Measurements from ENCODE around the gene POSTN.

POSTN gene

DNA sequence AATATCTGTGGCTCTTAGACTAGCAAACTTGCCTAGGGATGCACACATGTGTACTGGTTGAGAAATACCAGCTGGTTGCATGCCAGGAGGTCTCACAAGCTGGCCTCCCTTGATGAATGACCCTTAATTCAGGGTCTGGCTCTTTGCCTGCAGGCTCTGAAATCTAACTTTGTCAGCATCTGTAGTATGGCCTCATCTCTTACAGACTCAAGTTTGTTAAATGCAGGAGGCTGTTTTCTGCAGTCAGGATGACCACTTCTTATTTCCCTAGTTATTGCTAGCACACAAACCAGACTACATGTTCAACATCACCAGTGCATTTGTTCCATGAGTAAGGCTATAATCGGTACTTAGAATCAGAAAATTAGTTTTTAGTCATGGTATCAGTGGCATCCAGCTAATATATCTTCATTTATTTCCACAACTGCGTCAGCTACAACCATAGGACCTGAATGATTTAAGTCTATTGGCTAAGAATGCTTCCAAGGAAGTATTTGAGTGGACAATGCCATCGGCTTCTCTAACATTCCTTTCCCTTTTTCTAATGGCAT is 23.3 kb upstream of the POSTN start:
- Histone ChIP-seq H3K4me3 (ENCODE audit: low read length in 2 of 2) (no peak overlapping the region), H3K9me3 (ENCODE audit: control insufficient read depth in 2 of 2, low read length in 2 of 2) (no peaks in the 10 kb centered on the region), H3K4me1 (ENCODE audit: control insufficient read depth in 2 of 2, insufficient read depth in 2 of 2, low read length in 2 of 2) (no peaks in the 10 kb centered on the region), H3K27me3 (ENCODE audit: control insufficient read depth in 2 of 2, insufficient read depth in 2 of 2, low read length in 2 of 2) (no peaks in the 10 kb centered on the region), H3K9ac (ENCODE audit: low read depth in 1 of 2, low read length in 2 of 2) (no peak overlapping the region), H3K27ac (ENCODE audit: low read depth in 2 of 2, low read length in 2 of 2) (no peak overlapping the region), H3K36me3 (ENCODE audit: control insufficient read depth in 2 of 2, insufficient read depth in 2 of 2, low read length in 2 of 2) (no peaks in the 10 kb centered on the region)

DNA sequence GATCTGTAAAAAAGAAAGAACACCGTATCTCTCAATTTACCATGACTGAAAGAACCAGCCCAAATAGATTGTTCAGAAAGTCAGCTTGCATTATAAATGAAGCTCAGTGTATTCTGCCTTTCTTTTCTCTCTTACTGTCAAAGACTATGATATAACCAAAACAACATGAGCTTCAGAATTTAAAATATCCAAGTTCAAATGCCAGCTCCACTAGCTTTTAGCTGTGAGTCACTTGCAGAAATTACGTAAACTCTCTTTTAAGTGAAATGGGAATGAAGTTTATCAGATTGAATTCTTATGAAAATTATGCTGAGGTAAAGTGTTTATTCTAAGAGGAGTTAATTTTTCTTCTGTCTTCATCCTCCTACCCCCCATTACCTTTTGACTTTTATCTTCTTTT is 20.0 kb upstream of the POSTN start:
- Histone ChIP-seq H3K4me1 (ENCODE audit: control insufficient read depth in 2 of 2, insufficient read depth in 2 of 2, low read length in 2 of 2) (no peaks in the 10 kb centered on the region), H3K9me3 (ENCODE audit: control insufficient read depth in 2 of 2, low read length in 2 of 2) (no peaks in the 10 kb centered on the region), H3K4me3 (ENCODE audit: low read length in 2 of 2) (no peak overlapping the region), H3K9ac (ENCODE audit: low read depth in 1 of 2, low read length in 2 of 2) (no peak overlapping the region), H3K27ac (ENCODE audit: low read depth in 2 of 2, low read length in 2 of 2) (no peak overlapping the region), H3K27me3 (ENCODE audit: control insufficient read depth in 2 of 2, insufficient read depth in 2 of 2, low read length in 2 of 2) (no peaks in the 10 kb centered on the region), H3K36me3 (ENCODE audit: control insufficient read depth in 2 of 2, insufficient read depth in 2 of 2, low read length in 2 of 2) (no peaks in the 10 kb centered on the region)

DNA sequence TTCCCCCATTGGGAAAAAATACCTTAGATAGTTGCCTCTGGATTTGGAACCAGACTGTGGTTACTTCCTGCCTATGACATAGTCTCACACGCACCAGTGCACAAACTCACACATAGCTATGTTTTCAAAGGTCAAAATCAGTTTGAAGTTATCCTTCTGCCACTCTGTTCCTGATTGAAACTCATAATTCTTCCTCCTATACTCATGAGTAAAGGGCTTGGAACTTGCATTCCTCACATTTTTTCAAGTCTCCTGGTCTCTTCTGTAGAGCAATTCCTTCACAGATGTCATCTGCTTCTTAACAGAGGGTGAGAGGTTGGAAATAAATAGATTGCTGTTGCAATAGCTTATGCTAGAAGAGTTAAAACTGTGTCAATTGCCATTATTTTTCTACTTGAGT is 18.6 kb upstream of the POSTN start:
- H3K9ac ChIP-seq (ENCODE audit: low read depth in 1 of 2, low read length in 2 of 2): no peak overlapping the region
- H3K4me1 ChIP-seq (ENCODE audit: control insufficient read depth in 2 of 2, insufficient read depth in 2 of 2, low read length in 2 of 2): no peaks in the 10 kb centered on the region
- H3K36me3 ChIP-seq (ENCODE audit: control insufficient read depth in 2 of 2, insufficient read depth in 2 of 2, low read length in 2 of 2): no peaks in the 10 kb centered on the region
- no peaks in the 10 kb centered on the region for H3K9me3 ChIP-seq (ENCODE audit: control insufficient read depth in 2 of 2, low read length in 2 of 2)
- H3K27ac ChIP-seq (ENCODE audit: low read depth in 2 of 2, low read length in 2 of 2): no peak overlapping the region
- H3K27me3 ChIP-seq (ENCODE audit: control insufficient read depth in 2 of 2, insufficient read depth in 2 of 2, low read length in 2 of 2): no peaks in the 10 kb centered on the region
- no peak overlapping the region for H3K4me3 ChIP-seq (ENCODE audit: low read length in 2 of 2)

DNA sequence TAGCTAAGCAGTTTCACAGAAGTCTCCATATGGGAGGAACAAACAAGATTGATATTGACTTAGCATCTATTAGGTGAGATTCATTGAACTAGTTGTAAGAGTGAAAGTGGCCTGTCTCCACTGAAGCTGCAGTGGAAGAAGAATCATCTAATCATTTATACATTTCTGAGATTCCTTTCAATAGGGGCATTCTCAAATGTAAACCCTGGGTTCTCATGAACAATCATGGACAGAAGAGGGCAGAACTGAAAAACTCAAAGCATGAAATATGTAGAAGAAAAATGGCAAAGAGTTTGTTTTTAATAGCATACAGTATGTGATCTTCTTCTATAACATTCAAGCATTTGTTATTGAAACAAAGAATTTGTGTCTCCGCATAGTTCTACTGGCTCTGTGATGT is 17.6 kb upstream of the POSTN start:
- no peak overlapping the region for H3K9ac ChIP-seq (ENCODE audit: low read depth in 1 of 2, low read length in 2 of 2)
- H3K27ac ChIP-seq (ENCODE audit: low read depth in 2 of 2, low read length in 2 of 2): no peak overlapping the region
- H3K4me1 ChIP-seq (ENCODE audit: control insufficient read depth in 2 of 2, insufficient read depth in 2 of 2, low read length in 2 of 2): no peaks in the 10 kb centered on the region
- H3K36me3 ChIP-seq (ENCODE audit: control insufficient read depth in 2 of 2, insufficient read depth in 2 of 2, low read length in 2 of 2): no peaks in the 10 kb centered on the region
- no peak overlapping the region for H3K4me3 ChIP-seq (ENCODE audit: low read length in 2 of 2)
- no peaks in the 10 kb centered on the region for H3K9me3 ChIP-seq (ENCODE audit: control insufficient read depth in 2 of 2, low read length in 2 of 2)
- H3K27me3 ChIP-seq (ENCODE audit: control insufficient read depth in 2 of 2, insufficient read depth in 2 of 2, low read length in 2 of 2): no peaks in the 10 kb centered on the region

DNA sequence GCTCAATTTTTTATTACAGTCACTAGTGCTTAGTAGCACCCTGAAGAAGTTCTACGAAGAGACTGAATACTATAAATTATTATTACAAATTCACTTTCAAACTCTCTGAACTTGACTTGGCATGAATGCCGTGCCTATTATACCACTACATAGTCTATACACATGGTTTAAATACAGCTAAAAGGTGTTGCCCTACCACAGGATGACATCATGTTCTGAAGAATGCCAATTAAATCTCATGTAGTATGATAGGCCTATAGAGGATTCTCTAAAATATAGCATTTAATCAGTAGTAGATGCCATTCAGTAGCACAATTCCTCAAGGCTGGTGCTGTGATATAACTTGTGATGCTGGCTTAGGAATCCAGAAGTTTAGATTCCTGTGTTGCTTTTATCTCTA is 16.7 kb upstream of the POSTN start:
- H3K27me3 ChIP-seq (ENCODE audit: control insufficient read depth in 2 of 2, insufficient read depth in 2 of 2, low read length in 2 of 2): no peaks in the 10 kb centered on the region
- H3K36me3 ChIP-seq (ENCODE audit: control insufficient read depth in 2 of 2, insufficient read depth in 2 of 2, low read length in 2 of 2): no peaks in the 10 kb centered on the region
- H3K9me3 ChIP-seq (ENCODE audit: control insufficient read depth in 2 of 2, low read length in 2 of 2): no peaks in the 10 kb centered on the region
- no peaks in the 10 kb centered on the region for H3K4me1 ChIP-seq (ENCODE audit: control insufficient read depth in 2 of 2, insufficient read depth in 2 of 2, low read length in 2 of 2)
- no peak overlapping the region for H3K4me3 ChIP-seq (ENCODE audit: low read length in 2 of 2)
- H3K9ac ChIP-seq (ENCODE audit: low read depth in 1 of 2, low read length in 2 of 2): no peak overlapping the region
- H3K27ac ChIP-seq (ENCODE audit: low read depth in 2 of 2, low read length in 2 of 2): no peak overlapping the region

DNA sequence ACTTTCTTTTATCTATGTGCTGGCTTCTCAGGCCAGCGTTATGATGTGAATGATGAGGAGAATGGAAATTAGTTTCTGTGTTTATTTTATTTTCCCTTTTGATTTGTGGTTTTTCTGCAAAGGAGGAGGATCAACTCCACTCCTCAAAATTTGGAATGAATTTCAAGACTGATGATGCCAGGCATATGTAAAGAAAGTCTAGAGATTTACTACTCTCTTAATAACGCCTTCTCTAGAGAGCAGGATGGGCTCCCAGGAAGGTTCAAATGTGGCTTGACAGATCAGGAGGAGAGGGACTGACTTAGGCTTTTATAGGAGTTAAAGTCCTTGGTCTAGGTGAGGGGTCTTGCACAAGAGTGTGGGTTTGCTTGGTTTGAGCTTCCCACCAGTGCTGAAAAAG is 15.1 kb upstream of the POSTN start:
- Histone ChIP-seq H3K9ac (ENCODE audit: low read depth in 1 of 2, low read length in 2 of 2) (no peak overlapping the region), H3K9me3 (ENCODE audit: control insufficient read depth in 2 of 2, low read length in 2 of 2) (no peaks in the 10 kb centered on the region), H3K4me3 (ENCODE audit: low read length in 2 of 2) (no peak overlapping the region), H3K4me1 (ENCODE audit: control insufficient read depth in 2 of 2, insufficient read depth in 2 of 2, low read length in 2 of 2) (no peaks in the 10 kb centered on the region), H3K27me3 (ENCODE audit: control insufficient read depth in 2 of 2, insufficient read depth in 2 of 2, low read length in 2 of 2) (no peaks in the 10 kb centered on the region), H3K36me3 (ENCODE audit: control insufficient read depth in 2 of 2, insufficient read depth in 2 of 2, low read length in 2 of 2) (no peaks in the 10 kb centered on the region), H3K27ac (ENCODE audit: low read depth in 2 of 2, low read length in 2 of 2) (no peak overlapping the region)

DNA sequence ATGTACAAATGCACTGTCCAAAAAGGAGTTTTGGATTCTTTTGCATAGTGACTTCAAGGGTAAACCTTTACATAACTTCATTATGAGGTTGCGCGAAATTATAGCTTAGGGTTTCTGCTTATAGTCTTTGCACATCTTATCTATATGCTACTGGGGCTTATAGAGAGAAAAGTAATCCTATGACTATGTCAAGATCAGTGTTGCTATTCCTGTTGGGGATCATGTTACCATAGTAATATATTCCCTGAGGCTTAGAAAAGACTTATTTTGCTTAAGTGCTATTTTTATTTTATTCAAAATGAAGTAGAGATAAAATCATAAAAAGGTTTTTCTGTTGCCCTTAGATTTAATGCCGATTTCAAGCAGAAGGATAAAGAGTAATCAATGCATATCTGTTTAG is 14.7 kb upstream of the POSTN start:
- Histone ChIP-seq H3K4me3 (ENCODE audit: low read length in 2 of 2) (no peak overlapping the region), H3K4me1 (ENCODE audit: control insufficient read depth in 2 of 2, insufficient read depth in 2 of 2, low read length in 2 of 2) (no peaks in the 10 kb centered on the region), H3K36me3 (ENCODE audit: control insufficient read depth in 2 of 2, insufficient read depth in 2 of 2, low read length in 2 of 2) (no peaks in the 10 kb centered on the region)

DNA sequence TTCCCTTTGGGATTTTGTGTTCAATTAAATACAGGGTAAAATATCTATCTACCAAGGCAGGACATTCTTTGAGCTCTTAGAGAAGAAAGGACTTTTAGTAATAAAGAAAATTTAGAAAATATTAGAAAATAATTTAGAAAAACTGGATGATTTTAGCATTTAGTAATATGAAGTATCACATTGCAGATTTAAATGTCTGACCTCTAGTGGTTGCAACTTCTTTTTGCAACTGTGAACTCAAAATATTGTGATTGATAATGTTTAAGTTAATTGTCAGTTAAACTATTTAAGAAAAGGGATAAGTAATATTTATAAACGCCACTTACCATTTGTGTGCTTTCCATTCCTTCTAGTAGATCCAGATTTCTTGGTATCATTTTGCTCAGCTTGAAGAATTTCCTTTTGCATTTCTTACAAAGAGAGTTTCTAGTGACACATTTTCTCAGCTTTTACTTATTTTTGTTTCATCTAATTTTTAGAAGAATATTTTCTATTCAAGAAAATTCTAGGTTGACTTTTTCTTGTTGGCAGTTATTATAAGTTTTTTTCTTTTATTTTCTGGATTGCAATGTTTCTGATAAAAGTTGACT is 10.3 kb upstream of the POSTN start:
- no peaks in the 10 kb centered on the region for H3K27me3 ChIP-seq (ENCODE audit: control insufficient read depth in 2 of 2, insufficient read depth in 2 of 2, low read length in 2 of 2)
- H3K4me3 ChIP-seq (ENCODE audit: low read length in 2 of 2): no peak overlapping the region
- no peak overlapping the region for H3K9ac ChIP-seq (ENCODE audit: low read depth in 1 of 2, low read length in 2 of 2)
- no peak overlapping the region for H3K27ac ChIP-seq (ENCODE audit: low read depth in 2 of 2, low read length in 2 of 2)
- H3K4me1 ChIP-seq (ENCODE audit: control insufficient read depth in 2 of 2, insufficient read depth in 2 of 2, low read length in 2 of 2): no peaks in the 10 kb centered on the region
- no peaks in the 10 kb centered on the region for H3K9me3 ChIP-seq (ENCODE audit: control insufficient read depth in 2 of 2, low read length in 2 of 2)
- H3K36me3 ChIP-seq (ENCODE audit: control insufficient read depth in 2 of 2, insufficient read depth in 2 of 2, low read length in 2 of 2): no peaks in the 10 kb centered on the region

More for the DNA sequence above, 14.7 kb upstream of the POSTN start:
- no peaks in the 10 kb centered on the region for H3K27me3 ChIP-seq (ENCODE audit: control insufficient read depth in 2 of 2, insufficient read depth in 2 of 2, low read length in 2 of 2)
- H3K27ac ChIP-seq (ENCODE audit: low read depth in 2 of 2, low read length in 2 of 2): no peak overlapping the region
- no peak overlapping the region for H3K9ac ChIP-seq (ENCODE audit: low read depth in 1 of 2, low read length in 2 of 2)
- no peaks in the 10 kb centered on the region for H3K9me3 ChIP-seq (ENCODE audit: control insufficient read depth in 2 of 2, low read length in 2 of 2)

DNA sequence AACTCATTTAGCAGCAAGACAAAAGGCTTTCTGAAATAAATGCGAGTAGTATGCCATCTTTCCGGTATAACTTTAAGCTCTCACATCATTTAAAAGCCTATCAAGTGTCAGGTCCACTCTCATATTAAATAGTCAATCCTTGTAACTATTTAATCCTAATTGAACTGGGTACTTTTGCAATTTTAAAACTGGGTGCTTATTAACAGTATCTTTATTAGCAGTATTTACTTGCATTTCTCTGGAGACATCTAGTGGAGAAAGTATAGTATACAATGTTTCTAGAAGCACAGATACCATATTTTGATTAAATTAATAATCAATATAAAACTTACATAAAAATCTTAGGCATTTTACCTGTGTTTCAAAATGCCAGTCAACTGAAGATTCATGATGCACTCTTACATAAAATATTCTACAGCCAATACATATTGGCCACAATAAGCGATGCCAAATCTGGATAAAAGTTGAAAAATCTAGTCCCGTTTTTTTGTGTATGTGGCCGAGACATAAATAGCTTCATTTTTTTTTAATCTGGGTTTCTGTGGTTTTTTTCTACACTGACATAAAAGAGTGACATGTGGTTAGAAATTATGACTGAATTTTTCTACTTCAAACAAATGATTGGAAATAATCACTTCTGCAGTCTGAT is 4.3 kb upstream of the POSTN start:
- Histone ChIP-seq H3K27ac (ENCODE audit: low read depth in 2 of 2, low read length in 2 of 2) (no peak overlapping the region), H3K4me3 (ENCODE audit: low read length in 2 of 2) (no peak overlapping the region), H3K9ac (ENCODE audit: low read depth in 1 of 2, low read length in 2 of 2) (no peak overlapping the region), H3K9me3 (ENCODE audit: control insufficient read depth in 2 of 2, low read length in 2 of 2) (no peaks in the 10 kb centered on the region), H3K27me3 (ENCODE audit: control insufficient read depth in 2 of 2, insufficient read depth in 2 of 2, low read length in 2 of 2) (no peaks in the 10 kb centered on the region), H3K36me3 (ENCODE audit: control insufficient read depth in 2 of 2, insufficient read depth in 2 of 2, low read length in 2 of 2) (no peaks in the 10 kb centered on the region), H3K4me1 (ENCODE audit: control insufficient read depth in 2 of 2, insufficient read depth in 2 of 2, low read length in 2 of 2) (no peaks in the 10 kb centered on the region)

DNA sequence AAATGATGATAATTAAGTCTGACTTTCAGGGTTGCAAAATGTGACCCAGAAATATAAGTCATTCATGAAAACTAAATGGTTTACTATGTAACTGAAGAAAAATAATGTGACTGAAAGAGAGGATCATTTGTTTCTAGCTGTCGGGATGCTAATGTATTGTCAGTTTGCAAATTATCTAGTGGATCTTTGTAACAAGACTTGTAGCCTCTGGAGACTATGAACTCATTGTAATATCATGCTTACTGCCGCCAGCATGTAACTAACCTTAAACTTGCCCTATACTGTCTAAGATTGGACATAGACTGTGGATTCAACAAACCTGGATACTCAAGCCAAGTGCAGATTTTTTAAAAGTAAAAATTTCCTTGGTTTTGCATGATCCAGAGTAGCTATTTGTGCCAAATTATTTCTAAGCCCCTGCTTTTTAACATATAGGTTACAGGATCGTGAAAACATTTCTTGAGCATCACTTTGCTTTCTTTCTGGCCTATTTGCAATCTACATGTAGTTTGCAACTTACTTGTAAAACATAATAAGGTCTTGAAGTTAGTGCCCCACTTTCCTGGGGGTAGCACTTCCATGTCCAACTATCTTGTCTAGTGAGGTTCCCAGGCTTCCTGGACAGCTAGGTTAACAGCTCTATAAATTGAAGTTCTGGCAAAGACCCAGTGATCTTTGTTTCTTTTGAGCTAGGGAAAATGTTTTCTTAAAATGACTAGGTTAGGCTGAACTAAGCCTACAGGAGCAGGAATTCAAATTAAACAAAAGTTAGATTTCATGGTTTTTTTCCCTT is 3.3 kb upstream of the POSTN start:
- Histone ChIP-seq H3K9ac (ENCODE audit: low read depth in 1 of 2, low read length in 2 of 2) (no peak overlapping the region), H3K4me3 (ENCODE audit: low read length in 2 of 2) (no peak overlapping the region), H3K4me1 (ENCODE audit: control insufficient read depth in 2 of 2, insufficient read depth in 2 of 2, low read length in 2 of 2) (no peaks in the 10 kb centered on the region), H3K27ac (ENCODE audit: low read depth in 2 of 2, low read length in 2 of 2) (no peak overlapping the region), H3K36me3 (ENCODE audit: control insufficient read depth in 2 of 2, insufficient read depth in 2 of 2, low read length in 2 of 2) (no peaks in the 10 kb centered on the region), H3K27me3 (ENCODE audit: control insufficient read depth in 2 of 2, insufficient read depth in 2 of 2, low read length in 2 of 2) (no peaks in the 10 kb centered on the region), H3K9me3 (ENCODE audit: control insufficient read depth in 2 of 2, low read length in 2 of 2) (no peaks in the 10 kb centered on the region)
